H1 (cell line): ENCODE measurements around the gene SMIM24. TPM values are rescaled to one million over a fixed set of nuclear protein-coding genes. Genes with fewer than 3 reads are reported as not detected.
A peak's percentile ranks its signal among the peaks of the same experiment; 100 is the strongest.

Experiments used
- ASH2L ChIP-seq: fragments of 200-600, 300-600 bp; sonication (generic); IDR thresholded peaks from one replicate; pipeline ENCODE4 v1.7.1; 2017; ENCODE audit warnings: low read length
- CBX8 ChIP-seq: fragments of 300-800, 300-1000 bp; sonication (generic); IDR thresholded peaks from 2 replicates; pipeline ENCODE4 v1.7.1; 2016; ENCODE audit warnings: low read depth, low read length, borderline replicate concordance
- CREB1 ChIP-seq: IDR thresholded peaks from 2 replicates; pipeline ENCODE4 v1.6.1; 2012; ENCODE audit warnings: inconsistent platforms
- EP300 ChIP-seq, 2 experiments: IDR thresholded peaks; 1 replicate in 1 of 2; 2 replicates in 1 of 2; pipeline ENCODE4 v1.6.1; 2011 to 2012; ENCODE audit warnings: low read depth in 2 of 2, low read length in 2 of 2, mild to moderate bottlenecking in 2 of 2, borderline replicate concordance in 1 of 2, inconsistent platforms in 1 of 2, moderate library complexity in 1 of 2
- GTF2F1 ChIP-seq: IDR thresholded peaks from 2 replicates; pipeline ENCODE4 v1.6.1; 2012; ENCODE audit warnings: low read depth, low read length, improper control_type of control experiment, borderline replicate concordance
- JUN ChIP-seq: IDR thresholded peaks from 2 replicates; pipeline ENCODE4 v1.6.1; 2011; ENCODE audit warnings: low read depth, mild to moderate bottlenecking, improper control_type of control experiment, low read length
- MAFK ChIP-seq: IDR thresholded peaks from 2 replicates; pipeline ENCODE4 v1.6.1; 2012; ENCODE audit warnings: low read depth, mild to moderate bottlenecking, improper control_type of control experiment, low read length
- PHF8 ChIP-seq: fragments of 200-600 bp; sonication (generic); conservative IDR thresholded peaks from 2 replicates; pipeline ENCODE4 v1.7.1; 2012; ENCODE audit warnings: low read depth, mild to moderate bottlenecking, inconsistent platforms, low read length, moderate library complexity
- RBBP5 ChIP-seq: IDR thresholded peaks from 2 replicates; pipeline ENCODE4 v1.7.1; 2012; ENCODE audit warnings: low read depth, mild to moderate bottlenecking, inconsistent platforms, low read length, moderate library complexity, borderline replicate concordance
- SIX5 ChIP-seq: IDR thresholded peaks from 2 replicates; pipeline ENCODE4 v1.6.1; 2011; ENCODE audit warnings: mild to moderate bottlenecking, low read depth, low read length
- YY1 ChIP-seq: IDR thresholded peaks from 2 replicates; pipeline ENCODE4 v1.6.1; 2011; ENCODE audit warnings: low read depth, mild to moderate bottlenecking, low read length
- polyA plus RNA-seq, 7 experiments: library from polyadenylated mRNA; depleted of rRNA in 3 of 7; stranded (reverse) in 5 of 7; unstranded in 2 of 7; fragments of >200 nt in 5 of 7; fragments of 200-250 nt in 2 of 7; gene quantifications; 1 replicate in 5 of 7; 2 replicates in 1 of 7; 4 replicates in 1 of 7; pipeline versions ENCODE4 v1.2.1 to v1.2.3, GENCODE V29; 2011 to 2013; ENCODE audit warnings: missing spikeins in 2 of 7, mixed read lengths in 2 of 7
- total RNA-seq: library from RNA; stranded (reverse); fragmentation: NEBNext Ultra II Directional; extraction: Animal tissue kit (Norgen Biotek cat#: 25700); gene quantifications from 2 replicates; pipeline ENCODE4 v1.2.1, GENCODE V29; 2021

The SMIM24 gene
- total and polyA plus RNA-seq, 2 of the 8 experiments (the other 6 are each of a cell fraction or from before 2014, with no cell fraction given) = 3.8 to 4.5 TPM

DNA sequence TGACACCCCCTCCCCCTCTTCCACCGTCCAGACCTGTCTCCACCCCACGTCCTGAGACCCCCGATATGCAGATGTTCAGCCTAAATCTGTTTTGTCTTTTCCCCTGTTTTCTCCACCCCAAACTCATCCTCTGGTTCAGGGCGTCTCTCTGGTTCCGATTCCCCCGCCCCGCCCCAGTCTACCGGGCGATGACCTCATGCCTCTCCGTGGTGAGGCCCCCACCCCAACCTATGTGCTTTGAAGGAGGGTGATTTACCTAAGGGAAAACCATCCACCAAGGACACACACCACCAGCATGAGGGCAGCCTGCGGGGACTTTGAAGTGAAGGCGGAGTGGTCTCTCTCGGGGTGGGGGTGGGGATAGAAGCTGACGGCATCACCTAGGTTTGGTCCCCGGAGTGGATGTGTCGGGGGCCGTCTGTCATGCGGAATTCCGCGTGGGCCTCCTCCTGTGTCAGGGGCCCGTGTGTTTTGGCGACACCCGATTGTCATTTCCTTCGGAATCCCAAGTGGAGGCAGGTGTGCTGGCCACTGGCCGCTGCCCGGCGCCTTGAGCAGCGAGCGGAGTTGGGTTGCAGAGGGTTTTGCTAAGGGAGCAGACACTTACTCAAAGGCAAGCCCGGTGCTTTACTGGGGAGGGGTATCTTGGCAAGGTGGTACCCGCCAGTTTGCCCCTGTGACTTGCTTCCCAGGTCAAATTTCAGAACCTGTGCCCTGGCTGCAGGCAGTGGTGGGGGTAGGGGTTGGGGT is 27.2 kb upstream of the SMIM24 start (continued):
- peak; percentile 9 for TF ChIP-seq ASH2L
- TF ChIP-seq CREB1 = 0 out of 2 replicates have a peak, but pooled peaks have one; percentile 17
- TF ChIP-seq YY1 = no peak
- TF ChIP-seq SIX5 = no peak
- no peak for TF ChIP-seq GTF2F1
- no peak for TF ChIP-seq CBX8
- no peak for TF ChIP-seq PHF8
- TF ChIP-seq RBBP5 = no peak
- no peak for TF ChIP-seq EP300 (IDR thresholded peaks at IDR 0.05; ENCODE audit: borderline replicate concordance in 1 of 2, low read depth in 2 of 2, low read length in 2 of 2)
- TF ChIP-seq MAFK = no peak
- no peak for TF ChIP-seq JUN
- TF ChIP-seq, all 59 proteins: peak for 5
